ENCODE data around the gene FBLN1.
"Not testable (repeated sequence)": the region's sequence is repeated elsewhere in the genome, so short reads cannot be mapped to it uniquely, and the experiment has no call there.

The FBLN1 gene, protein sequence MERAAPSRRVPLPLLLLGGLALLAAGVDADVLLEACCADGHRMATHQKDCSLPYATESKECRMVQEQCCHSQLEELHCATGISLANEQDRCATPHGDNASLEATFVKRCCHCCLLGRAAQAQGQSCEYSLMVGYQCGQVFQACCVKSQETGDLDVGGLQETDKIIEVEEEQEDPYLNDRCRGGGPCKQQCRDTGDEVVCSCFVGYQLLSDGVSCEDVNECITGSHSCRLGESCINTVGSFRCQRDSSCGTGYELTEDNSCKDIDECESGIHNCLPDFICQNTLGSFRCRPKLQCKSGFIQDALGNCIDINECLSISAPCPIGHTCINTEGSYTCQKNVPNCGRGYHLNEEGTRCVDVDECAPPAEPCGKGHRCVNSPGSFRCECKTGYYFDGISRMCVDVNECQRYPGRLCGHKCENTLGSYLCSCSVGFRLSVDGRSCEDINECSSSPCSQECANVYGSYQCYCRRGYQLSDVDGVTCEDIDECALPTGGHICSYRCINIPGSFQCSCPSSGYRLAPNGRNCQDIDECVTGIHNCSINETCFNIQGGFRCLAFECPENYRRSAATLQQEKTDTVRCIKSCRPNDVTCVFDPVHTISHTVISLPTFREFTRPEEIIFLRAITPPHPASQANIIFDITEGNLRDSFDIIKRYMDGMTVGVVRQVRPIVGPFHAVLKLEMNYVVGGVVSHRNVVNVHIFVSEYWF

DNA sequence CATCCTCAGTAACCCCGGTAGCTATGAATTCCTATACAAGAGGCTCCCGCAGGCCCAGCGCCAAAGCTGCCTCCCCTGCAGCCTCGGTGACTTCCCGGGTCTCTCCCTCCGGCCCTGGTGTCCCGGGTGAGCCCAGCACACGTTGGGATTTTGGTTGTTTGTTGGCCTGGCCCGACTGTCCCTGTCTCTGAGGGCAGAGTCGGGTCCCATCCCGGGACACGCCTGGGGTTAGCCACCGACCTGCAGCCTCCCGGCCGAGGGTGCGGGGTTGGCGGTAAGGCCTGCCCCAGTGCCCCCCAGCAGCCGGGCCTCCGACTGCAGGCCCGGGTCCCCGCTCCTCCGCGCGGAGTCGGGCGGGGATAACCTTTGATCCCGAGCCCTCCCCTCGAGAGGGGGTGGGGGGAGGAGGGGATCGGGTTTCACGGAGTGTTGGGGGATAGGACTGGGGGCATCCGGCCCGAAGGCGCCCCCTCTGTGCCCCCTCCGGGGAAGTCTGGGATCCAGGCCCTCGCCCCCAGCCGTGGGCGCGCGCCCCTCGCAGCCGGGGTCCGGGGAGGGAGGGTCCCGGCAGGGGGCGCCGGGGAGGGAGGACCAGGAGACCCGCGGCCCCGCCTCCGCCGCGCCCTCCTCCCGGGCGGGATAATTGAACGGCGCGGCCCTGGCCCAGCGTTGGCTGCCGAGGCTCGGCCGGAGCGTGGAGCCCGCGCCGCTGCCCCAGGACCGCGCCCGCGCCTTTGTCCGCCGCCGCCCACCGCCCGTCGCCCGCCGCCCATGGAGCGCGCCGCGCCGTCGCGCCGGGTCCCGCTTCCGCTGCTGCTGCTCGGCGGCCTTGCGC, at the start of gene FBLN1:
TSS of gene FBLN1 (plus strand) at position 669 of the 835 bp plus-strand sequence. CDS start at position 772, 103 bp downstream.
- no peak for DNase-seq

DNA sequence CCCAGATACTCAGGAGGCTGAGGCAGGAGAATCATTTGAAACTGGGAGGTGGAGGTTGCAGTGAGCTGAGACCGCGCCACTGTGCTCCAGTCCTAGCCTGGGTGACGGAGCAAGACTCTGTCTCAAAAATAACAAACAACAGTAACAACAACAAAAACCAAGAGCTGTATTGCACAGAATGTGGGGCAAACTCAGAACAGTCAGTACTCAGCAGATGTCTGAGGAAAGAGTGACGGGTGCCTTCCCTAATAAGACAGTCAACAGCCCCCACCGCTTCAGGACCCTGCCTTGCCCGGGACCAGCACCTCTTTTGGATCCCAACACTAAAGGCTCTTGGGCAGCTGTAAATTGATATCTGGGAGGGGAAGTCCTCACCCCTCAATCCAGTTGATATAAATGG, 48.9 kb upstream of the FBLN1 start:
- DNase-seq, result no peak

DNA sequence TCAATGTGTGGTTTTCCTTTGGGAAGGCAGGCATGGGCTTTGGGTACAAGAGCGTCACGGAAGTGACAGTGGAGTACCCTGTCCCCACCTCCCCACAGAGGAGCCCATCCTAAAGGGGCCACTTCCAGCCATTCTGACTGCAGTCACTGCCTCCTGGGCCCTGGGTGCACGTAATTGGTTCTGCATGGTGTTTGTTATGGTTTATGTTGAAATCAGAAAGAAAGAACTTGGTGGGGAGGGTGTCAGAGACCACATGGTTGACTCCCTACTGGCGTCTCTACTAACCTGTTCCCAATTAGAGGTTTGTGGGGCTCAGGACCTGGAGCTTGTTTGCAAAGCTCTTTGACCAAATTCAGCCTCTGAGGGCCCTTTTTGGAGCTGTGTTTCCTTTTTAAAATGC, 48.4 kb upstream of the FBLN1 start:
- DNase-seq, result no peak

DNA sequence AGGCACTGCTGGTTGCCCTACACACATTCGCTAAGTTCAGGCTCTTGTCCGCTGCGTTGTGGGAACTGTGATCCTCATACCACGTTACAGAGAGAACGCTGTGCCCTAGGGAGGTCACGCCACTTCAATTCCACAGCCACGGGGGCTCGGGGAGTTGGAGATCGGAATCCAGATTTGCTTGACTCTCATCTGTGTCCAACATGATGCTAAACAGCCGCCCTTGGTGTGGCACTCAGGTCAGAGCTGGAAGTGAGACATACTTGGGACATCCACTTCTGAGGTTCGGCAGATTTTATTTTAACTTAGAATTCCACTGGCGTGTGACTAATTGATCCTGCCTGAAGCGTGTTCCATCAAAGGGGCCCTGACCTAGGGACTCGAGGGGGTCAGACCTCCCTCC, 47.5 kb upstream of the FBLN1 start:
- no peak for DNase-seq

DNA sequence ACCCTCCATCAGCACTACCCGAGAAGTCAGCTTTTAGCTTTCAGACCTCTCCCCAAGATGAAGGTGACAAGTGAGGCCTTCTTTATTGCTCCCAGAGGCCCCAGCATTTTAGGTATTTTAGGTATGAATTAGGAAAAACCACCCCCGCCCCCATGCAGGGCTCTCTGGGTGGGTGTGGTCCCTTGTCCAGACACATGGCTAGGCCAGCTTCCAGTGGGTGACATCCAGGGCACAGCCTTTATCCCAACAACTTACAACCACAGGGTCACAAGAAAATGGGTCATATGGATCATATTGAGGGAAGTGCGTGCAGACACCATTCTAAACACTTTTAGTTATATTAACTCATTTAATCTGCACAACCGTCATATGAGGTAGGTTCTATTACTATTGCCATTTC, 47.1 kb upstream of the FBLN1 start:
- no peak for DNase-seq

DNA sequence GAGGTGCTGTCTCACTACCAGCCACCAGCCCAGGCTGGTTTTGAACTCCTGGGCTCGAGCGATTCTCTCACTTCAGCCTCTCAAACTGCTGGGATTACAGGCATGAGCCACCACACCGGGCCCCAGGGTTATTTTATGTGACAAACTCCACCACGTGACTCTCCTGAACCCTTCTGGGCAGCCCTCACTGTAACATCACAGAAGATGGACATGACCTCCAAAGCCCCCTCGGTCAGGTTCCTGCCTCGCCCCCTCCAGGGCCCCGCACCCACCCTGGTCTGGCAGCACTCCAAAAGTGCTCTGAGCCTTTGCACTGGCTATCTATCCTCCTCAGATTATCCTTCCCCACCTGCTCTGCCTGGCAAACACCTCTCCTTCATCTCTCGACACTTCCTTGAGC, 45.9 kb upstream of the FBLN1 start:
- DNase-seq, result no peak

DNA sequence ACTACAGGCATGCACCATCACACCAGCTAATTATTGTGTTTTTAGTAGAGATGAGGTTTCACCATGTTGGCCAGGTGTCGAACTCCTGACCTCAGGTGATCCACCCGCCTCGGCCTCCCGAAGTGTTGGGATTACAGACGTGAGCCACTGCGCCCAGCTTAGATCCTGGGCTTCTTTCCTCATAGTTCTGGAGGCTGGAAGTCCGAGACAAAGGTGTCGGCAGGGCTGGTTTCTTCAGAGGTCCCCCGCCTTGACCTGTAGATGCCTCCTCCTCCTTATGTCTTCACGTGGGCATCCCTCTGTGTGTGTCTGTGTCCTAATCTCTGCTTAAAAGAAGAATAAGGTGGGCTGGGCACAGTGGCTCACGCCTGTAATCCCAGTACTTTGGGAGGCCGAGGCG, 44.2 kb upstream of the FBLN1 start:
- no peak for DNase-seq

DNA sequence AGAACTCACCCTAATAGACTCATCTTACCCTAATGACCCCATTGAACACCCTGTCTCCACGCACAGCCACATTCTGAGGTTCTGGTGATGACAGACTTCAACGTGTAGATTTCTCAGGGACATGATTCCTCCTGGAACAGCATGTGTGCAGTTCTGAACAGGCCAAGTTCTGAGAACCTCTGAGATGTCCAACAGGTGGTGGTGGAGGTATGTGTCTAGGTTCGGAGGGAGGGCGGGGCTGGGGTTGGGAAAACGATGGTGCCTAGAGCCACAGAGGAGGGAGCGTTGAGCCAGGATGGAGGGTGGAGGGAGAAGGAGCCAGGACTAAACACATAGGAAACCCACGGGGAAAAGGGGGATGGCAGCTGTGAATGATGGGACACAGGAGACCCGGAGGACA, 43.4 kb upstream of the FBLN1 start:
- DNase-seq, result no peak

DNA sequence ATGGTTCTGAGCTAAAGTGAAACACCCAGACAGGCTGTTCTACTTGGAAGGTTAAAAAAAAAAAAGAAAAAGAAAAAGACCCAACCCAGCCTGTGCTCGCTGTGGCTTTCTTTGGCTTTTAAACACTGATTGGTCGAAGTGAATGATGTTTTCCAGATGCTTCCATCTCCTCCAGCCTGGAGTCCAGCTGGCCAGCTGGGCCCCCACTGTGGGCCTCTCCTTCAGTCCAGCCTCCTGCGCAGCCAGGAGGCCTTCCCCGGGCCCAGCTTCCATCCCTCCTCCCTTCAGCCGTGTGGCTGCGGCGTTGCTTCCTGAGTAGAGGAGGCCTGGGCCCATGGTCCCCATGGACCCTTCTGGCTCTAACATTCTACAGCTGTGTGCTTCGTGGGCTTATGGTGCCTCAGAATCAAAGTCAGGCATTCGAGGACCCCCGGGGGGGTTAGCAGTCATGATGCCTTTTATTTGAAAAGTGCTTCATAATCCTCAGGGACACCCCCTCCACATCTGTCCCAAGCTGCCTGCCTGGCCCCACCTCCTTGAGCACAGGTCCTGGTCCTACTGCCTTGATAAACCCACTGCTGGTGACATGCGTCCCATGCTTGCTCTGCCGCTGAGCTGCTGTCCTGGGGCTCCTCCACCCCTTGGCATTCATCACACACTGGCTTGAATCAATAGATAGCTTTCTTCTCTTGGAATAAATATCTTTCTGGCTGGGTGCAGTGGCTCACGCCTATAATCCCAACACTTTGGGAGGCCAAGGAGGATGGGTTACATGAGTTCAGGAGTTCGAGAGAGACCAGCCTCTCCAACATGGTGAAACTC, 42.2 kb upstream of the FBLN1 start:
- no peak for DNase-seq

DNA sequence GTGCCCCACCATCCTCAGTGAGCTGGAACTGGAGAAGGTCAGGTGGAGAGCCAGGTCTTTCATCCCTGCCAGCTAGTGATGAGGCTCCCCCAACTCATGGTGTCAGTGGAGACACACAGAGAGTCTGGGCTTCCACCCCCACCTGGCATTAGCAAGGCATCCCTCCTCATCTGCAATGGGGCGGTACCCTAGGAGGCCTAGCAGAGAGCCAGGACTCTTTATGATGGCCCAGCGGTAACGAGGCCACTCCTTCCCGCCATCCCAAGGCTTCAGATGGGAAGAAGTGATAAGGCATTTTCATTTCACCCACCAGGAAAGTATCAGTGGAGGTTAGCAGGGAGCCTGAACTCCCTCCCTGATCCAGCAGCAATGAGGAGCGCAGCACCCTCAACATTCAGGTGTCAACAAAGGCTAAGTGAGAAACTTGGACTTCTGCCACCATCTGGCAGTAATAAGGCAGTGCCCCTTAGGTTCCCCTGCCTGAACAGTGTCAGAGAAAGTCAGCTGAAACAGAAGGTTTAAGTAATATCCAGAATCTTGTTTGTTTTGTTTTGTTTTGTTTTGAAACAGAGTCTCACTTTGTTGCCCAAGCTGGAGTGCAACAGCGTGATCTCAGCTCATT, 40.5 kb upstream of the FBLN1 start:
- no peak for DNase-seq

DNA sequence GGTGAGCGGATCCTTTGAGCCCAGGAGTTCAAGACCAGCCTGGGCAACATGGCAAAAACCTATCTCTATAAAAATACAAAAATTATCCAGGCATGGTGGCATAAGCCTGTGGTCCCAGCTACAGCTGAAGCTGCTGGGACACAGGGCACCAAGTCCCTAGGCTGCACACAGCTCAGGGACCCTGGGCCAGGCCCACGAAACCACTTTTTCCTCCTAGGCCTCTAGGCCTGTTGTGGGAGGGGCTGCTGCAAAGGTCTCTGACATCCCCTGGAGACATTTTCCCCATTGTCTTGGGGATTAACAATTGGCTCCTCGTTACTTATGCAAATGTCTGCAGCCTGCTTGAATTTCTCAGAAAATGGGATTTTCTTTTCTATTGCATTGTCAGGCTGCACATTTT, 39.0 kb upstream of the FBLN1 start:
- not testable (repeated sequence) for DNase-seq

DNA sequence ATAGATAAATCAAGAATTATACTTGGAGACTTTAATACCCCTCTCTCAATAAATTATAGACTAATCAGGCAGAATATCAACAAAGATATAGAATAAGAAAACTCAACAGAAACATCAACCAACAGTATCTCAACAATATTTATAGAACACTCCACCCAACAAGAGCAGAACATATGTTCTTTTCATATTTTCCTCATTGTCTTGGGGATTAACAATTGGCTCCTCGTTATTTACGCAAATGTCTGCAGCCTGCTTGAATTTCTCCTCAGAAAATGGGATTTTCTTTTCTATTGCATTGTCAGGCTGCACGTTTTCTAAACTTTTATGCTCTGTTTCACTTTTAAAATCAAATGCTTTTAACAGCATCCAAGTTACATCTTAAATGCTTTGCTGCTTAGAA, 37.0 kb upstream of the FBLN1 start:
- no peak for DNase-seq

DNA sequence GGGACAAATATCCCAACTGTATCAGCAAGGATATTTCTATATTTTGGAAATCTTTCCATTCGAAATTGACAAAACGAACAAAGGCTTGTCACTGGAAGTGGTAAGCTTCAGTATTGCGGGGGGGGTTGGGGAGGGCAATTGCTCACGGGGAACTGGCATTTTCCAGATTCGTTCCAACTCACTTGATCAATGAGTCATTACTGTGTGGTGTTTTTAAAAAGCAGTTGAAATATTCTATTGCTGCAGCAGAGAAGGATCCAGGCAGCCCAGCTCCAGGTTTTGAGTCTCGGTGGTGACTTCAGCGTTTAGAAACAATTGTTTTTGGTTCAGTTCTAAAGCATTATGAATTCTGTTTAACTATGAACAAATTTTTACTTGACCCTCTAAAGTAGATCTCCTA, 33.8 kb upstream of the FBLN1 start:
- DNase-seq, result no peak

DNA sequence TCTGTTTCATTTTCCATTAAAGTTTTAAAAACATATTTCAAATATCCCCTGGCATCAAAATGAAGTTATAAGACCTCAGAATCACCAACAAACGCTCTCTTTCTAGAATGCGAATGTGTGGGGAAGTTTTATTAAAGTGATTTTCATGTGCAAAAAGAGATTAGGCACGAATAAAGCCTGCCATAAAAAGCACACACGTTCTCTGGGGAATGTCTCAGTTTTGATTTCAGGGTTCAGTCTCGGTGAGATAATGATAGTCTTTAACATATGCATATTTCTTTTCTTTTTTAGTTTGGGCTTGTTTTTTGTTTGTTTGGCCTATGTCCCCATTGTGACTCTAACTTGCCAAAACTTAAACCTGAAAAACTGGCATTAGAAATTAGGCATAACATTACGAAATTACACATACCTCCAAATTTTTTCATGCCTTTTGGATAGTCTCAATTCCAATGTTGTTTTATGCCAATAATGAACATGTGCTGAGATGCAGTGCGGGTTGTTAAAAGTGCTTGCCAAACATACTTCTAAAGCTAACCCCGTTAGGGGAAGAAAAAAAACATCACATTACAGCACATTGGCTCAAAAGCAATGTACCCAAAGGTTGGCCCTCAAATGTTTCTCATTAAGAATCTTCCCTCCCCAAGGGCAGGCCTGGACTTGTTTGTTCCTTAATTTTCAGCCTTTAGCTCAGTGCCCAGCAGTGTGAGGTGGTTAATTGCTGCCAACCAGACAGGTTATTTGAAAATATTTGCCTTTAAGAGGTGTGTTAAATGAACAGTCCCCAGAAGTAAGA, 33.2 kb upstream of the FBLN1 start:
- DNase-seq, result no peak

DNA sequence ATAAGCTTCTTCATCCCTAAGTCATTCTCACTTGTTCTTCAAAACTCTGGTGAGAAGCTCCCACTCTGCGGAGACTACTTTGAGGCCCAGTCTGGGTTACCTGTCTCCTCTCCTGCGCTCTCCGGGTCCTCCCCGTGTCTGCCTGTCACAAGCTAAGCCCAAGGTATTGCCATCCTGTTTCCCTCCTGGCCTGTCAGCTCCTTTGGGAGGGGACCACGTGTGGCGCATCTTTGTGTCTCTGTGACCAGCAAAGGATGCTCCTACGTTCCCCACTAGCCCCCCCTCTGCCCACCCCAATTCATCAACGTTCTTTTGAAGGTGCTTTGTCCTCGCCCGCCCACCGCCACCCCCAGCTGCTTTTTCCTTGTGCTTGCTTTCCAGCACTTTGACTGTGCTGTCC, 31.8 kb upstream of the FBLN1 start:
- no peak for DNase-seq

DNA sequence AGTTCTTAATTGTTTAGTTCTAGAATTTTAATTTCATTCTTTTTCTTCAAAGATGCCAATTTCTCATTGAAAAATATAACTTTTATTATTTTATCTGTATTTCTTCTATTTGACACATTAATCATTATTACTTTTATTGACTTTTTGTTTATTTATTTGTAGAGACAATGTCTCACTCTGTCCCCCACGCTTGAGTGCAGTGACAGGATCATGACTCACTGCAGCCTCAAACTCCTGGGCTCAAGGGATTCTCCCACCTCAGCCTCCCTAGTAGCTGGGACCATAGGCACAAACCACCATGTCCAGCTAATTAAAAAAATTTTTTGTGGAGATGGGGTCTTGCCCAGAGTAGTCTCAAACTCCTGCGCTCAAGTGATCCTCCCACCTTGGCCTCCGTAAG, 30.3 kb upstream of the FBLN1 start:
- DNase-seq, result no peak

DNA sequence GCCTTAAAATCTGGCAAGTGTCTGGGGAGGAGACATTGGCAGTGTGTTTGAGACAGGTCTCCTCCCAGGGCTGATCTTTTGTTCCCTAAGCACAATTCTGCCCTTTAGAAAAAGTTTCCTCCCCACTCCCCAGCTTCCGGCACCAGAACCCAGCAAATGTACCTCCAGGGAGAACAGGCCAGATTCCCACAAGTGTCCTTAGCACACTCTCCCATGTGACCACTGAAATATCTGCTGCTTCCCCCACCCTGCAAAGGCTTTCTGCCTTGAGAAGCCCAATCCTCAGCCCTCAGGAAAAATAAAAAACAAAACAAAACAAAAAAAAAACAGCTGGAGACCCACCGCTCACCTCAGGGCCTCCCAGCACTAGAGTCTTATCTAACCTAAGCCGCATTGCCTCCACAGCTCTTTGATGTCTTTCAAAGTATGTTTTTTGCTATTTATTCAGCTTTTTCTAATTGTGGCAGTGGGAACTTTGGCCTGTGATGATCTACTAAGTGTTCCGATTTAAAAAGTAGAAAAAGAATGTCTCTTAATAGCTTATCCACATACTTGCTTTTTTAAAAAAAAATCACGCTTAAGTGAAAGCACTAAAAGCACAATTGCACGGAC, 29.0 kb upstream of the FBLN1 start:
- DNase-seq, result no peak

DNA sequence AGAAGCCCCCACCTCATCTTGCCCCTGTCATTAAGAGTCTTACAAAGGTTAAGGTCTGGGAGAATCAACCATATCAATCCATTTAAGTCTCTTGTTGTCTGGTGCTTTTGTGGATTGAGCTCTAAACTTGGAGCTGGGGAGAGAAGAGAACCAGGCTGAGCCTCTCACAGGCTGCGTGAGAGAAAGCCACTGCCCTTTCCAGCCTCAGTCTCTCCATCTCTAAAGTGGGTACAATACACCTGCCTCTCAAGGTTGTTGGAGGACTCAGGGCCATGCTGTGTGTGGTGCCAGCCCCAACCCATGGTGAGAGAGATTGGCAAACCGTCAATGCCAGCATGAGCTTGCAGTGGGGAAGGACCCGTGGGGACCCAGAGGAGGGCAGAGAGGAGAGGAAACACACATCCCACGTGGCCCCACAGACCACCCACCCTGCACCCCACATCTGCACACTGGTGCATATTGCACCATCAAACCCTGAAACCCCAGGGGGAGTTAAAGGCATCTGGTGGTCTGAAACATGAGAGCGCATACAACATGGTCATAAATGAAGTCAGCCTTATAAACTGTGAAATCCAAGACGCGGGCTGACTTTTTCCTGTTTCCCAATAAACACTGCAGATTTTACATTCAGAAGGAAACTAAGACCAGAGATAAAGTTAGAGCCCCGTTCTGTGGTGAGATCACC, 27.5 kb upstream of the FBLN1 start:
- DNase-seq, result no peak

DNA sequence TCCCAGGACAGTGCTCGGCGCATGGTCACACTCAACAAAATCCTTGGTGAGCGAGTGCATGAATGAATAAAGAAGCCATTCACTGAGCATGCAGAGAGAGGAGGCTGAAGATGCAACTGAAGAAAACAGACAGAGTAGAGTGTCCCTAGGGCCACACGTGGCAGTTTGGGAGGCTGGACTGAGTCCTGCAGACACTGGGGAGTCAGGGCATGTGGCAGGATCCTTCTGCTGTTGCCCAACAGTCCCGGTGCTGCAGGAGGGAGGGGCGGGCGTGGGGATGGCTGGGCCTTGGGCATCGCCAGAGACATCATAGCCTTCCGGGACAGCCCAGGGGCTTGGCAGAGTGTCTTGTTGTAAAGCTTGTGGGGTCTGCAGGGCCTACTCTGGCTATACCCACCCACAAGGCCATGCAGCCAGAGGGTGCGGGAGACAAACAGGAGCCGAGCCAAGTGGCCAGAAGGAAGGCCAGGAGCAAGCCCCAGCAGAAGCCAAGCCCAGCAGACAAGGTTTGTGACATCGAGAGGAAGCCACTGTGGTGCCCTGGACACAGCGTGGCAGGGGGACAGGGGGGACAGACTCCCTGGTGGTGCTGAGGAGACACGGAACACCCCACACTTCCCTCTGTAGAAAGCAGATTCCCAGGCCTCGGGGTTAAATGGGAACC, 26.7 kb upstream of the FBLN1 start:
- DNase-seq, result no peak

DNA sequence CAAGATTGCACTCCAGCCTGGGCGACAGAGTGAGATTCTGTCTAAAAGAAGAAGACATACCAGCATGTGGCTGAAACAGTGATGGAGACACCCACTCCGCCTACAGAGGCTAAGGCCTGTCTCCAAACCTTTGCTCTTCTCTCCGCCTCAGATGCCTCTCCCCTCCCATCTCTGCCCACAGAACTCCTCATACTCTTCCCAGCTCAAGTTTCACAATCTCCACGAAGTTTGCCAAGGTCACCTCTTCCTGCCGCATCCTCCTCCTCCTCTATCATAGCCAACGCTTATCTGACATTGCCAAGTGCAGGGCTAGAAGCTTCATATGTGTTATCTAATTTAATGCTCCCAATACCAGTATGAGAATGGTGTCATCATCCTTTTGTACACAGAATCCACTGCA, 25.9 kb upstream of the FBLN1 start:
- DNase-seq, result no peak

Data from activated CD4-positive, CD25-positive, alpha-beta regulatory T cell treated with anti-CD3 and anti-CD28 coated beads, Interleukin-2, amount 50 U/mL, for 72 hours (primary cell).